Measurements from ENCODE around the gene FAM107B. TPM values are rescaled to one million over a fixed set of nuclear protein-coding genes. Genes with fewer than 3 reads are reported as not detected.

The FAM107B gene
- total RNA-seq, 1 experiment from 2014 or later, result 41.6 TPM

GRCh38 chr10:14737808-14738545 lies 36.7 kb downstream of the FAM107B start:
- no peak for TF ChIP-seq CBX3 (IDR thresholded peaks at IDR 0.05; ENCODE audit: low read depth)
- TF ChIP-seq, protein P1, sequence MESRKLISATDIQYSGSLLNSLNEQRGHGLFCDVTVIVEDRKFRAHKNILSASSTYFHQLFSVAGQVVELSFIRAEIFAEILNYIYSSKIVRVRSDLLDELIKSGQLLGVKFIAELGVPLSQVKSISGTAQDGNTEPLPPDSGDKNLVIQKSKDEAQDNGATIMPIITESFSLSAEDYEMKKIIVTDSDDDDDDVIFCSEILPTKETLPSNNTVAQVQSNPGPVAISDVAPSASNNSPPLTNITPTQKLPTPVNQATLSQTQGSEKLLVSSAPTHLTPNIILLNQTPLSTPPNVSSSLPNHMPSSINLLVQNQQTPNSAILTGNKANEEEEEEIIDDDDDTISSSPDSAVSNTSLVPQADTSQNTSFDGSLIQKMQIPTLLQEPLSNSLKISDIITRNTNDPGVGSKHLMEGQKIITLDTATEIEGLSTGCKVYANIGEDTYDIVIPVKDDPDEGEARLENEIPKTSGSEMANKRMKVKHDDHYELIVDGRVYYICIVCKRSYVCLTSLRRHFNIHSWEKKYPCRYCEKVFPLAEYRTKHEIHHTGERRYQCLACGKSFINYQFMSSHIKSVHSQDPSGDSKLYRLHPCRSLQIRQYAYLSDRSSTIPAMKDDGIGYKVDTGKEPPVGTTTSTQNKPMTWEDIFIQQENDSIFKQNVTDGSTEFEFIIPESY (IDR thresholded peaks at IDR 0.05; ENCODE audit: extremely low read depth, insufficient replicate concordance, low read length), result no peak
- TF ChIP-seq TCF7L2 (IDR thresholded peaks at IDR 0.05; ENCODE audit: borderline replicate concordance, extremely low read depth, insufficient read depth, insufficient read length), result no peak
- TF ChIP-seq REST (IDR thresholded peaks at IDR 0.05; ENCODE audit: low read depth), result no peak
- TF ChIP-seq, protein P2, sequence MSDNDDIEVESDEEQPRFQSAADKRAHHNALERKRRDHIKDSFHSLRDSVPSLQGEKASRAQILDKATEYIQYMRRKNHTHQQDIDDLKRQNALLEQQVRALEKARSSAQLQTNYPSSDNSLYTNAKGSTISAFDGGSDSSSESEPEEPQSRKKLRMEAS (IDR thresholded peaks at IDR 0.05), result no peak
- no peak for TF ChIP-seq JUND (IDR thresholded peaks at IDR 0.05)
- no peak for TF ChIP-seq SRF (IDR thresholded peaks at IDR 0.05; ENCODE audit: low read depth)
- no peak for TF ChIP-seq CEBPB (IDR thresholded peaks at IDR 0.05; ENCODE audit: low read depth)
- TF ChIP-seq YY1 (IDR thresholded peaks at IDR 0.05; ENCODE audit: extremely low read depth, insufficient replicate concordance, low read depth, low read length), result no peak
- no peak for TF ChIP-seq RAD21 (IDR thresholded peaks at IDR 0.05; ENCODE audit: low read depth)
- no peak for TF ChIP-seq FOSL1 (IDR thresholded peaks at IDR 0.05; ENCODE audit: low read depth)
- TF ChIP-seq ELF1 (IDR thresholded peaks at IDR 0.05; ENCODE audit: borderline replicate concordance, low read depth), result no peak
- TF ChIP-seq SIN3A (IDR thresholded peaks at IDR 0.05; ENCODE audit: low read depth), result no peak
- TF ChIP-seq POLR2AphosphoS5 (IDR thresholded peaks at IDR 0.05; ENCODE audit: low read depth, low read length), result no peak
- no peak for TF ChIP-seq SP1 (IDR thresholded peaks at IDR 0.05; ENCODE audit: low read depth)
- no peak for TF ChIP-seq ATF3 (IDR thresholded peaks at IDR 0.05)
- ATAC-seq (no peak), DNase-seq (ENCODE audit: low read depth, low spot score) (no peak)
- Histone ChIP-seq H3K4me3 (replicated peaks in 1 of 2; ENCODE audit: low read depth in 1 of 2, low read length in 2 of 2) (no peak overlapping the region), H2AFZ (ENCODE audit: low read depth, low read length, poor library complexity, severe bottlenecking) (no peak overlapping the region), H4K20me1 (ENCODE audit: insufficient read depth) (no peaks in the 10 kb centered on the region), H3K79me2 (ENCODE audit: insufficient read depth, low read length) (no peaks in the 10 kb centered on the region), H3K4me1 (ENCODE audit: control insufficient read depth in 1 of 2, insufficient read depth in 2 of 2, low read length in 2 of 2) (no peaks in the 10 kb centered on the region), H3K9me2 (ENCODE audit: insufficient read depth) (no peaks in the 10 kb centered on the region), H3K27ac (ENCODE audit: low read depth, low read length) (no peak overlapping the region), H3K36me3 (ENCODE audit: control insufficient read depth in 1 of 2, insufficient read depth in 2 of 2, low read length in 2 of 2) (no peaks in the 10 kb centered on the region), H3K9ac (ENCODE audit: low read length) (no peak overlapping the region), H3K27me3 (ENCODE audit: insufficient read depth, low read length) (no peaks in the 10 kb centered on the region), H3K4me2 (ENCODE audit: low read length) (no peak overlapping the region), H3K9me3 (ENCODE audit: control insufficient read depth in 1 of 2, insufficient read depth in 1 of 2, low read depth in 1 of 2, low read length in 2 of 2) (no peaks in the 10 kb centered on the region)
- ChIA-PET POLR2A (no interaction called here), CTCF (no interaction called here), RAD21 (ENCODE audit: low non-redundant PET in 1 of 2, low total read pairs in 2 of 2, uncharacterized antibody in 2 of 2, unreplicated experiment in 2 of 2) (no interaction called here)
- no TSS peak for BruUV-seq (replicated peaks)
- intact Hi-C loops (cut with micrococcal nuclease), result no loop called here
